Neutrophil (primary cell): Measurements from ENCODE around the gene SOX10.

Experiments
- H3K27ac ChIP-seq: fragments of 200-600 bp; sonication (generic); 2 replicates; pipeline ENCODE4 v1.5.1; 2016; ENCODE audit warnings: mild to moderate bottlenecking, moderate library complexity
- H3K27me3 ChIP-seq: fragments of 200-600 bp; sonication (generic); 2 replicates; pipeline ENCODE4 v1.6.0; 2016; ENCODE audit warnings: mild to moderate bottlenecking
- H3K36me3 ChIP-seq: fragments of 200-600 bp; sonication (generic); 2 replicates; pipeline ENCODE4 v1.5.1; 2017
- H3K4me1 ChIP-seq, 2 experiments: fragments of 200-600 bp in 1 of 2; sonication (generic) in 1 of 2; 1 replicate in 1 of 2; 2 replicates in 1 of 2; pipeline versions ENCODE4 v1.5.1 to v1.6.1; 2013 to 2016; ENCODE audit warnings: low read depth in 1 of 2, low read length in 1 of 2, mild to moderate bottlenecking in 1 of 2, moderate library complexity in 1 of 2; ENCODE audit not compliant: control insufficient read depth in 1 of 2, insufficient read depth in 1 of 2
- H3K4me3 ChIP-seq, 2 experiments: fragments of 200-600 bp in 1 of 2; sonication (generic) in 1 of 2; 1 replicate in 1 of 2; 2 replicates in 1 of 2; pipeline ENCODE4 v1.5.1; 2013 to 2016; ENCODE audit warnings: low read depth in 1 of 2, low read length in 1 of 2, mild to moderate bottlenecking in 1 of 2, moderate library complexity in 1 of 2
- H3K9me3 ChIP-seq: fragments of 200-600 bp; sonication (generic); 2 replicates; pipeline ENCODE4 v1.5.1; 2016
- CTCF ChIP-seq: fragments of 200-600 bp; sonication (generic); IDR thresholded peaks from 2 replicates; pipeline ENCODE4 v1.5.1; 2016; ENCODE audit warnings: antibody characterized with exemption

Gene SOX10

GRCh38 chr22:38017939-38018885, 33.9 kb upstream of the SOX10 start:
- Histone ChIP-seq H3K36me3 (no peaks in the 10 kb centered on the region), H3K27me3 (no peaks in the 10 kb centered on the region), H3K4me1 (peaks cover 0 to 6% of the 10 kb centered on the region in 2 experiments), H3K27ac (no peak overlapping the region), H3K9me3 (no peaks in the 10 kb centered on the region), H3K4me3 (no peak overlapping the region)
- TF ChIP-seq CTCF, result no peak

- no peak for TF ChIP-seq CTCF
- Histone ChIP-seq H3K4me3 (no peak overlapping the region), H3K27ac (no peak overlapping the region), H3K4me1 (peaks cover 0 to 6% of the 10 kb centered on the region in 2 experiments), H3K9me3 (no peaks in the 10 kb centered on the region), H3K36me3 (no peaks in the 10 kb centered on the region), H3K27me3 (no peaks in the 10 kb centered on the region)
Measured at GRCh38 chr22:38017272-38017920, 33.0 kb upstream of the SOX10 start.

- H3K4me1 ChIP-seq, result peaks cover 0 to 6% of the 10 kb centered on the region in 2 experiments
- no peaks in the 10 kb centered on the region for H3K27me3 ChIP-seq
- no peak overlapping the region for H3K4me3 ChIP-seq
- H3K36me3 ChIP-seq, result no peaks in the 10 kb centered on the region
- no peak for TF ChIP-seq CTCF
- no peak overlapping the region for H3K27ac ChIP-seq
- no peaks in the 10 kb centered on the region for H3K9me3 ChIP-seq
Measured at GRCh38 chr22:38016182-38017151, 32.1 kb upstream of the SOX10 start.

- Histone ChIP-seq H3K4me3 (no peak overlapping the region), H3K27me3 (no peaks in the 10 kb centered on the region), H3K4me1 (peaks cover 0 to 6% of the 10 kb centered on the region in 2 experiments), H3K9me3 (no peaks in the 10 kb centered on the region), H3K36me3 (no peaks in the 10 kb centered on the region), H3K27ac (no peak overlapping the region)
- TF ChIP-seq CTCF, result no peak
Measured at GRCh38 chr22:38014083-38014482, 29.7 kb upstream of the SOX10 start.

GRCh38 chr22:38012604-38013072, 28.3 kb upstream of the SOX10 start:
- TF ChIP-seq CTCF, result no peak
- Histone ChIP-seq H3K27me3 (no peaks in the 10 kb centered on the region), H3K9me3 (no peaks in the 10 kb centered on the region), H3K4me3 (no peak overlapping the region), H3K27ac (no peak overlapping the region), H3K36me3 (no peaks in the 10 kb centered on the region), H3K4me1 (peaks cover 0 to 6% of the 10 kb centered on the region in 2 experiments)
